ENCODE data around the gene PLCB1.

Gene PLCB1

DNA sequence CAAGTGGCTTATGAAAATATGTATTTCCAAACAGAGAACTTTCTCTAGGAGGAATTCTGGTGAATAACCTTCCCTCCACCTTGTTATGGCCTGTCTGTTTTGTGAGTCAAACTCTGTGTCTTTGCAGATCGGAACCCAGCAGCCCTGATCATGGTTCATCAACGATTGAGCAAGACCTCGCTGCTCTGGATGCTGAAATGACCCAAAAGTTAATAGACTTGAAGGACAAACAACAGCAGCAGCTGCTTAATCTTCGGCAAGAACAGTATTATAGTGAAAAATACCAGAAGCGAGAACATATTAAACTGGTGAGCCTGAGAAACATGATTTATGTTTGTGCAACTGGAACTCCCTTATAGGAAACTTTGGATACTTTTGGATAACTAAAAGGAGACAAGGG, 642.3 kb downstream of the PLCB1 start:
- Mint-ChIP-seq H3K36me3 (ENCODE audit: low read depth) (peaks cover 47% of the 10 kb centered on the region), H3K4me1 (no peaks in the 10 kb centered on the region), H3K27me3 (ENCODE audit: low read depth, poor library complexity) (peaks cover 6% of the 10 kb centered on the region), H3K9me3 (peaks cover 13% of the 10 kb centered on the region), H3K27ac (no peak overlapping the region), H3K4me3 (no peak overlapping the region)
- TF ChIP-seq, protein P1, sequence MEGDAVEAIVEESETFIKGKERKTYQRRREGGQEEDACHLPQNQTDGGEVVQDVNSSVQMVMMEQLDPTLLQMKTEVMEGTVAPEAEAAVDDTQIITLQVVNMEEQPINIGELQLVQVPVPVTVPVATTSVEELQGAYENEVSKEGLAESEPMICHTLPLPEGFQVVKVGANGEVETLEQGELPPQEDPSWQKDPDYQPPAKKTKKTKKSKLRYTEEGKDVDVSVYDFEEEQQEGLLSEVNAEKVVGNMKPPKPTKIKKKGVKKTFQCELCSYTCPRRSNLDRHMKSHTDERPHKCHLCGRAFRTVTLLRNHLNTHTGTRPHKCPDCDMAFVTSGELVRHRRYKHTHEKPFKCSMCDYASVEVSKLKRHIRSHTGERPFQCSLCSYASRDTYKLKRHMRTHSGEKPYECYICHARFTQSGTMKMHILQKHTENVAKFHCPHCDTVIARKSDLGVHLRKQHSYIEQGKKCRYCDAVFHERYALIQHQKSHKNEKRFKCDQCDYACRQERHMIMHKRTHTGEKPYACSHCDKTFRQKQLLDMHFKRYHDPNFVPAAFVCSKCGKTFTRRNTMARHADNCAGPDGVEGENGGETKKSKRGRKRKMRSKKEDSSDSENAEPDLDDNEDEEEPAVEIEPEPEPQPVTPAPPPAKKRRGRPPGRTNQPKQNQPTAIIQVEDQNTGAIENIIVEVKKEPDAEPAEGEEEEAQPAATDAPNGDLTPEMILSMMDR (IDR thresholded peaks at IDR 0.05): no peak
- DNase-seq: no peak

DNA sequence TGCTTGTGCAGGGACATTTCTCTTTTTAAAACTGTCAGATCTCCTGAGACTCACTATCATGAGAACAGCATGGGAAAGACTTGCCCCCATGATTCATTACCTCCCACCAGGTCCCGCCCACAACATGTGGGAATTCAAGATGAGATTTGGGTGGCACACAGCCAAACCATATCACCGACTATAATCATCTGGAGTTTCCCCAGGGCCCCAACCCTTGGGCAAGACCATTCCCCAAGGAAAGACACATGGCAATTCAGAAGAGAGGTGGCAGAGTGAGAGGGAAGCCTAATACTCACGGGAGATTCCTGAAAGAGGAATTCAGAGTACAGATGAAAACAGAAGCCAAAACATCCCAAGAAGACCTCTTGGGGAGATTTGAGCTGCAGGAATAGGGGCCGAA, 645.8 kb downstream of the PLCB1 start:
- Mint-ChIP-seq H3K4me3 (no peak overlapping the region), H3K27me3 (ENCODE audit: low read depth, poor library complexity) (no peaks in the 10 kb centered on the region), H3K9me3 (peaks cover 25% of the 10 kb centered on the region), H3K4me1 (peaks cover 5% of the 10 kb centered on the region), H3K36me3 (ENCODE audit: low read depth) (peaks cover 64% of the 10 kb centered on the region), H3K27ac (peak overlapping the region; percentile 95)
- no peak for DNase-seq
- TF ChIP-seq, protein P1 (IDR thresholded peaks at IDR 0.05): no peak

DNA sequence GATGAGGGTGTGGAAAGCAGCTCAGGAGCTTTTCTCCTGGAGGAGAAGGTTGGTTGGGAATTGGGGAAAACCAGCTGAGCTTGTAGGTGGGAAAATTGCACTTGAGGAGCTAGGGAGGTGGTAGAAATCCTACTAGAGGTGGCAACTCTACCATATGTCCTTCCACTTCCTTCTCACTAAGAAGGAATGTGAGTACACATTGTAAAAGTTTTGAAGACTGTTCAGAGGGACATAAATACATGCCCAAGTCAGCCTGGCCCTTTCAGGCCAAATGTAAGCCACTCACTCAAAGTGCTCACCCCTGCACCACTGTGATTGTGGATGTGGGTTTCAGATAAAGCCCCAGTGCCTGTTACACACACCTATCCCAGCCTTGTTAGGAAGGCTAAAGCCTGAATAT, 646.3 kb downstream of the PLCB1 start:
- H3K27ac Mint-ChIP-seq: peak overlapping the region; percentile 95
- H3K9me3 Mint-ChIP-seq: peaks cover 25% of the 10 kb centered on the region
- DNase-seq: no peak
- peaks cover 5% of the 10 kb centered on the region for H3K4me1 Mint-ChIP-seq
- H3K4me3 Mint-ChIP-seq: no peak overlapping the region
- peaks cover 64% of the 10 kb centered on the region for H3K36me3 Mint-ChIP-seq (ENCODE audit: low read depth)
- TF ChIP-seq, protein P1 (IDR thresholded peaks at IDR 0.05): no peak
- H3K27me3 Mint-ChIP-seq (ENCODE audit: low read depth, poor library complexity): no peaks in the 10 kb centered on the region

DNA sequence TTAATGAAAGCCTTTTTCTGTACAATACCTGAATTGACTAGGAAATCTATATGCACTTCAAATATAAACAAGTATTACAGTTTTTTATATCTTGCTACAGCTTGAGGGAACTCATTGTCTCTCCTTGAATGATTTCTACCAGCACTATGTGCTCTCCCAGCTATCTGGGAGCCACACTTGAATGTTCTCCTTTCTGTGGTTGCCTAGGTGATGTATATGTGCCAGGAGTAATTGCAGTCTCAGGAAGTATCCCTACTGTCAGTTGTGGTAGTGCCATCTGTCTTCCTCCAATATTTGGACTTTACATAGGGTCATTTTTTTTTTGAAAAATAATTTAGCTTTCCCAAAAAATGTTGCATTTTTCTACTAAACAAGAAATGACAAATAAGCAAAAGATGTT, 648.8 kb downstream of the PLCB1 start:
- H3K4me1 Mint-ChIP-seq: peaks cover 5% of the 10 kb centered on the region
- H3K9me3 Mint-ChIP-seq: peaks cover 25% of the 10 kb centered on the region
- H3K27me3 Mint-ChIP-seq (ENCODE audit: low read depth, poor library complexity): no peaks in the 10 kb centered on the region
- TF ChIP-seq, protein P1 (IDR thresholded peaks at IDR 0.05): no peak
- H3K36me3 Mint-ChIP-seq (ENCODE audit: low read depth): peaks cover 56% of the 10 kb centered on the region
- no peak overlapping the region for H3K27ac Mint-ChIP-seq
- no peak for DNase-seq
- H3K4me3 Mint-ChIP-seq: no peak overlapping the region

DNA sequence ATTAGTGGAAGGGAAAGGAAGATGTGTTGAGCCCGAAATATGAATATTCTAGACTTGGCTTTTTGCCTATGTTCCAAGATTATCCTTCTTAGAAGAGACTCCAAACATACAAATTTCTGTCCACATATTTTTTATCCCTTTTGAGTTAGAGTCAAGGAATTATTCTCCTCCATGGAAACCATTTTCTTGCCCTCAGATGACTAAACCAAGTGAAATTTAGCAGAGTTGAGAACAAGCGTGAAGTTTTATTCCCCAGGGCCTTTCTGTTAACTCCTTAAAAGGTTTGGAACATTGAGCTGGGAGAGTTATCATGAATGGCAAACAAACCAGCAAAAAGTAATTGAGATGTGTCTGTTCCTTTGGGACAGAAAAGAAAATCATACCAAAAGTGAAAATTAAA, 650.7 kb downstream of the PLCB1 start:
- Mint-ChIP-seq H3K27me3 (ENCODE audit: low read depth, poor library complexity) (no peaks in the 10 kb centered on the region), H3K9me3 (peaks cover 17% of the 10 kb centered on the region), H3K27ac (no peak overlapping the region), H3K4me3 (no peak overlapping the region), H3K4me1 (peaks cover 5% of the 10 kb centered on the region), H3K36me3 (ENCODE audit: low read depth) (peaks cover 45% of the 10 kb centered on the region)
- TF ChIP-seq, protein P1 (IDR thresholded peaks at IDR 0.05): no peak
- no peak for DNase-seq

DNA sequence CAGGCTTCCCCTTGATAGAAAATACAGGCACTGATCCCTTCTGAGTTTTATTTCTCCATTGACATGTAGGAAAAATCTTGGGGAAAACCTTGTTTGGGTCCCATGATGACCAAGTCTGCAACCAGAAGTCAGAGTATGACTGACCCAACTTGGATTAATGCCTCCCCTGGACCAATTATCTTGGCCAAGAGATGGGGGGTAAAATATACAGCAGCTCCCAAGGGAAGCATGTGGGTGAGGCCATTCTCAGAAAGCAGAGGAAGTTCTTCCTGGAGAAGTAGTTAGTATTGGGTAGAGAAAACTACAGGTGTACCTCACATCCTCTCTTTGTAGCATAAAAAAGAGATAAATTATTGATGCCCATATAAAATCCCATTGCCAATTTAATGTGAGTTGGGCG, 651.7 kb downstream of the PLCB1 start:
- TF ChIP-seq, protein P1 (IDR thresholded peaks at IDR 0.05): no peak
- H3K4me1 Mint-ChIP-seq: peaks cover 11% of the 10 kb centered on the region
- peaks cover 38% of the 10 kb centered on the region for H3K36me3 Mint-ChIP-seq (ENCODE audit: low read depth)
- H3K9me3 Mint-ChIP-seq: peaks cover 12% of the 10 kb centered on the region
- no peak overlapping the region for H3K4me3 Mint-ChIP-seq
- no peaks in the 10 kb centered on the region for H3K27me3 Mint-ChIP-seq (ENCODE audit: low read depth, poor library complexity)
- no peak overlapping the region for H3K27ac Mint-ChIP-seq
- DNase-seq: no peak
